ENCODE results near the gene DPP10. TPM values are rescaled to one million over a fixed set of nuclear protein-coding genes. Genes with fewer than 3 reads are reported as not detected.

Gene DPP10
- total and polyA plus RNA-seq, 2 of the 13 experiments (the other 11 are each of a cell fraction or from before 2014, with no cell fraction given), result 0.95 to 1.7 TPM

DNA sequence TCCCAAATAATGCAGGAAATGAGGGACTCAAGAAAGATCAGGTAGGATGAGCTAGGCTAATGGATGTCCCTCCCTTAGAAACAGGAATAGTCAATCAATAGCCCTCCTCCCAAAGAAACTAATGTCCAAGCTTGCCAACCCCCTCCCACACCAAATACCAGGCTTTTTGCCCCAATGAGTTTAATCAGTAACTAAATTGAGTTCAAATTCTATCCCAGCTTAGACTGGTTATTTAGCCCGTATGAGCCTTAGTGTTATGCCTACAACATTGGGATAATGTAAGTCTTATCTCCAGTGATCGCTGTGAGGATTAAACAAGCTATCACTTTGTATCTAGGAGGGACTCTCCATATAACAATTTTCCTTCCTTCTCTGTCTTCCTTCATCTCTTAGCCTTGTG is 310.7 kb downstream of the DPP10 start (continued):
- no peak for TF ChIP-seq SOX5 (CRISPR knock-in tag; IDR thresholded peaks at IDR 0.05; ENCODE audit: borderline replicate concordance)
- no peak for TF ChIP-seq ZFX (CRISPR knock-in tag; IDR thresholded peaks at IDR 0.05; ENCODE audit: low read depth)
- no peak for TF ChIP-seq ZNF296 (CRISPR knock-in tag; conservative IDR thresholded peaks at IDR 0.05)

DNA sequence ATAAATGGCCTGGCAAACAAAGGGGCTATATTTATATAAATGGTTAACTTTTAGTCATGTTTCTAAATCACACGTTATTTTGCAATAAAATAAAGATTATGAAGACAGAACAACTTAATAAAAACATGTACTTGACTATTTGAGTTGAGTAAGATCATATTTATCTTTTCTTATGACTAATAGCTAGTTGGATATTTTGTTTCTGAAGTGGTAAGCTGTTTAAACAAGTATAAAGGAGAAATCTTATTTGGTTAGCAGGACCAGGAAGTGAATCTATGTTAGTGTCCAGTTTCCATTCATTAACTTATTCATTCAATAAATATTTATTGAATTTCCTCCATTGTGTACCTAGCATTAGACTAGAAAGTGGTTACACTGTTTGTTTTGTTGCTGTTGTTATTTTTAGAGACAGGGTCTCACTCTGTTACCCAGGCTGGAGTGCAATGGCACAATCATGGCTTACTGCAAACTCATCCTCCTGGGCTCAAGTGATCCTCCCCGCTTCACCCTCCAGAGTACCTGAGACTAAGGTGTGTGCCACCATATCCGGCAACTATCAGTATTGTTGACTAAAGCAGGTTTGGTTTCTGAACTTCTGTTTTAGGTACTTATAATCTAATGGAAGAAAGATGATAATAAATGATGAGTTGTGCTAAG is 312.6 kb downstream of the DPP10 start:
- peak in 1 of 2 experiments; percentile 38; a peak in 1 of 4 replicates for TF ChIP-seq EP300 (IDR thresholded peaks at IDR 0.05; ENCODE audit: low read depth in 2 of 2, low read length in 2 of 2)
- no peak for TF ChIP-seq EP300 (CRISPR knock-in tag; IDR thresholded peaks at IDR 0.05; ENCODE audit: borderline replicate concordance)
- 0 out of 2 replicates have a peak, but pooled peaks have one; percentile 15 for TF ChIP-seq FOXA3 (CRISPR knock-in tag; IDR thresholded peaks at IDR 0.05)
- TF ChIP-seq, protein P1, sequence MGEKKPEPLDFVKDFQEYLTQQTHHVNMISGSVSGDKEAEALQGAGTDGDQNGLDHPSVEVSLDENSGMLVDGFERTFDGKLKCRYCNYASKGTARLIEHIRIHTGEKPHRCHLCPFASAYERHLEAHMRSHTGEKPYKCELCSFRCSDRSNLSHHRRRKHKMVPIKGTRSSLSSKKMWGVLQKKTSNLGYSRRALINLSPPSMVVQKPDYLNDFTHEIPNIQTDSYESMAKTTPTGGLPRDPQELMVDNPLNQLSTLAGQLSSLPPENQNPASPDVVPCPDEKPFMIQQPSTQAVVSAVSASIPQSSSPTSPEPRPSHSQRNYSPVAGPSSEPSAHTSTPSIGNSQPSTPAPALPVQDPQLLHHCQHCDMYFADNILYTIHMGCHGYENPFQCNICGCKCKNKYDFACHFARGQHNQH (CRISPR knock-in tag; IDR thresholded peaks at IDR 0.05), result no peak
- Histone ChIP-seq H3K9ac (ENCODE audit: insufficient read depth, low read depth, low read length) (no peak overlapping the region), H4K20me1 (ENCODE audit: insufficient read depth, low read length) (no peaks in the 10 kb centered on the region), H2AFZ (ENCODE audit: low read length) (no peak overlapping the region), H3K4me2 (ENCODE audit: low read depth, low read length) (no peak overlapping the region), H3K79me2 (ENCODE audit: insufficient read depth, low read length) (no peaks in the 10 kb centered on the region), H3K27ac (ENCODE audit: extremely low read length, insufficient read depth, low read length) (no peak overlapping the region), H3K4me3 (replicated peaks in 1 of 3; ENCODE audit: insufficient read depth in 1 of 3, low read depth in 2 of 3, low read length in 3 of 3) (no peak overlapping the region), H3K36me3 (replicated peaks in 1 of 2; ENCODE audit: control insufficient read depth in 1 of 2, insufficient read depth in 2 of 2, low read length in 2 of 2) (no peaks in the 10 kb centered on the region), H3K27me3 (ENCODE audit: control insufficient read depth in 1 of 2, insufficient read depth in 2 of 2, low read length in 2 of 2) (no peaks in the 10 kb centered on the region), H3K4me1 (ENCODE audit: insufficient read depth, low read length) (peaks cover 10% of the 10 kb centered on the region; the same call in 1 of the 2 replicates), H3K9me3 (ENCODE audit: low read length) (no peaks in the 10 kb centered on the region)
- in situ Hi-C loops (cut with HindIII; ENCODE audit: extremely low pct_ligation_motif_present, low pct_unique_long_range_greater_than_20kb), result no loop called here
- no peak for FAIRE-seq
- no peak for DNase-seq (ENCODE audit: low spot score)
- ChIA-PET CTCF (ENCODE audit: low intra/inter-chr PET ratio, low total read pairs) (no interaction called here), POLR2A (no interaction called here)
- BruUV-seq (replicated peaks), result no TSS peak
- intact Hi-C loops (cut with micrococcal nuclease; ENCODE audit: unreplicated experiment), result no loop called here
- no peak for ATAC-seq
- 32% methylated on average over 3 of the region's 3 CpGs for WGBS (ENCODE audit: low lambda C conversion rate)

All from HepG2 (cell line).